SH-SY5Y (cell line): ENCODE measurements around the gene CPED1.

Experiments used
- GATA2 ChIP-seq: IDR thresholded peaks from 2 replicates; pipeline ENCODE4 v1.6.1; 2011; ENCODE audit warnings: mild to moderate bottlenecking, low read depth, low read length
- GATA3 ChIP-seq: IDR thresholded peaks from 2 replicates; pipeline ENCODE4 v1.6.1; 2011; ENCODE audit warnings: low read depth, mild to moderate bottlenecking, low read length, moderate library complexity

DNA sequence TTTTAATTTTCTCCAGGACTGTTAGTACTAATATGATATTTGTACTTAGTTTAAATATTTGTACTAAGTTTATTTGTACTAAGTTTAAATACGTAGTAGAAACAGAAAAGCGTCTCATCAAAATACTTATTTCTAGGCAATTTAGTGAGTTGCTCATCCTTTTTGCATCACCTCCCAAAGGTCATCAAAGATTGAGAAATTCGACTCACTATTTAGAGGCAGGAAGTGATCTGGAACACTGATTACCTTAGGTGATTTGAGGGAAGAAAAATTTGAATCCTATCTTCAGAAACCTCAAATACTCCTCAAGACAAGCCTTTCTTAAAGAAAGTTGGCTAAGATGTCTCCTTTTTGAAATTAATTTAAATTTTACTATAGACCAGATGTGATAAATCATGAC lies 354.8 kb downstream of the CPED1 start:
- TF ChIP-seq GATA2: no peak
- no peak for TF ChIP-seq GATA3
